ENCODE measurements around the gene UBE4B. TPM values are rescaled to one million over a fixed set of nuclear protein-coding genes. Genes with fewer than 3 reads are reported as not detected.
"Not testable (repeated sequence)": the region's sequence is repeated elsewhere in the genome, so short reads cannot be mapped to it uniquely, and the experiment has no call there.

The UBE4B gene
- 41.2 TPM for polyA plus RNA-seq (2013, experiment 1 of 2)
- polyA plus RNA-seq (2013, experiment 2 of 2) = 39.5 TPM

DNA sequence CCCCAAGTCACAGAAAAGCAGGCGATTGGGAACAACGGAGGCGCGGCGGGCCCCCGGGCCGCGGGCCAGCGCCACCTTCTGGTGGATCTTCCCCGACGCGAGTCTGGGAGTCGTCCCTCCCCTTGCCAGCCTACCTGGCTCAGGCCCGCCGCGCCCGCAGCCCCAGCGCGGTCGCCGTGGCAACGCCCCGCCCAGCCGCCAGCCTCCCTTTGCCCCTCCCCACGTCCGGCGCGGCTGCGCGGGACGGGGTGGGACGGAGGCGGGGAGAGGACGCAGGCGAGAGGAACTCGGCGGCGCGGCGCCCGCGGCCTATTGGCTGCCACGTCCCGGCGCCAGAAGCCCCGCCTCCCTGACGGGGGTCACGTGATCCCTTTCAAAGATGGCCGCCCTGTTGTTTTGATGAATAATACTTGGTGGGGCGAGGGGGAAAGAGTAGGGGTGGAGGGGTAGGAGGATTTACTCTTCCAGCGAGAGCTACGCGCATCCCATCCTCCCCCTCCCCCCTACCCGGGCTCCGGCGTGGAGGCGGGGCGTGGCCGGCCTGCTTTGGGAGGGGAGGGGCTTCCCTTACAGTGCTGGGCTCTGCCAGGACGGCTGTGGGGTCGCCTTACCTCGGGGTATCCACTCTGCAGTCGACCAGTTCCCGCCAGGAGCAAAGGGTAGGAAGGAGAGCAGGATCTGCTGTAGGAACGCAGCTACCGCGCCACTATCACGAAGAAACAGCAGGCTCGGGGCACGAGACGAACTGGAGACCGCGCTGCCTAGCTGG, at the start of gene UBE4B:
Gene UBE4B, plus strand, starts transcription at position 369 of the 769 bp plus-strand sequence. CDS start 713 bp downstream, outside the sequence.
- no peaks in the 10 kb centered on the region for H3K9me3 ChIP-seq (ENCODE audit: control insufficient read depth, low read length)
- H3K27ac ChIP-seq (ENCODE audit: low read depth, low read length, severe bottlenecking) = peak within 1 kb of the TSS; percentile 96
- peak within 1 kb of the TSS; percentile 86 for H3K4me3 ChIP-seq (ENCODE audit: extremely low read depth, insufficient read depth, low read length, poor library complexity, severe bottlenecking)
- H3K4me1 ChIP-seq (ENCODE audit: control insufficient read depth, insufficient read depth, low read length, poor library complexity, severe bottlenecking) = peaks cover 10% of the 10 kb centered on the region
- WGBS, 2 experiments (ENCODE audit: insufficient coverage in 2 of 2) = 0 to 1% methylated on average over 55 to 58 of the region's 73 CpGs
- peaks cover 15% of the 10 kb centered on the region for H3K36me3 ChIP-seq (ENCODE audit: control insufficient read depth, insufficient read depth, low read length)

DNA sequence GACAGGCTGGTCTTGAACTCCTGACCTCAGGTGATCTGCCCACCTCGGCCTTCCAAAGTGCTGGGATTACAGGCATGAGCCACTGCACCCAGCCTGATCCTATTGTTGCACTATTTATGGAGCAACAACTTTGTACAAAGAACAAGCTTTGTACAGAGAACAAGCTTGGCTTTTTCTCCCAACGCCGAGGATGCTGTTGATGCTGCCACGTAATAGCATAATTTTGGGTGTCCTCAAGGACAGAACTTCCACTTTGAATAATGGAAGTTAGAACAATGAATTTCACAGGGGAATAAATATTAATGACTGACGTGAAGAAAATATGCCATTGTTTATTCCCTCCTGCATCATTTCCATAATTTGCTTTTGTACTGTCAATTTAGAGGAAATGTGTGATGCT, 48.5 kb upstream of the UBE4B start:
- peaks cover 29% of the 10 kb centered on the region for H3K36me3 ChIP-seq (ENCODE audit: control insufficient read depth, insufficient read depth, low read length)
- no peak overlapping the region for H3K27ac ChIP-seq (ENCODE audit: low read depth, low read length, severe bottlenecking)
- no peaks in the 10 kb centered on the region for H3K4me1 ChIP-seq (ENCODE audit: control insufficient read depth, insufficient read depth, low read length, poor library complexity, severe bottlenecking)
- H3K4me3 ChIP-seq (ENCODE audit: extremely low read depth, insufficient read depth, low read length, poor library complexity, severe bottlenecking) = no peak overlapping the region
- 93 to 100% methylated on average over 3 to 4 of the region's 5 CpGs for WGBS, 2 experiments (ENCODE audit: insufficient coverage in 2 of 2)
- no peaks in the 10 kb centered on the region for H3K9me3 ChIP-seq (ENCODE audit: control insufficient read depth, low read length)

DNA sequence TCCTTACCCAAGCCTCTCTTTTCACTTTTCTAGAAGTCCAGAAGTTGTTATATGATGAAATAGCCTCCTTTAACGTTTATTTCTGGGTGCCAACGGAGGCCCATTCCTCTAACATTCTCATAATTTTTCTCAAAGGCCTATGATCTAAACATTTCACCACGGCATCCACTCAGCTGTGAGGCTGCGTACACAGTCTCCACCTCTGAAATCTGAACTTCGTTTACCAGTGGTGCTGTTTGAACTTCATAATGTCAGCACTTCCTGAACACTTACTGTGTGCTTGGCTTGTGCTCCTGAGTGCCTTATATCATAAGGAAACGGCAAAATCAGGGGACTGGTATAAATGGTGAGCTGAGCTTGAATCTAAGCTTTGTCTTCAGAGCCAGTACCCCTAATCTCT, 47.8 kb upstream of the UBE4B start:
- H3K4me3 ChIP-seq (ENCODE audit: extremely low read depth, insufficient read depth, low read length, poor library complexity, severe bottlenecking) = no peak overlapping the region
- 64 to 69% methylated on average over 4 to 5 of the region's 6 CpGs for WGBS, 2 experiments (ENCODE audit: insufficient coverage in 2 of 2)

DNA sequence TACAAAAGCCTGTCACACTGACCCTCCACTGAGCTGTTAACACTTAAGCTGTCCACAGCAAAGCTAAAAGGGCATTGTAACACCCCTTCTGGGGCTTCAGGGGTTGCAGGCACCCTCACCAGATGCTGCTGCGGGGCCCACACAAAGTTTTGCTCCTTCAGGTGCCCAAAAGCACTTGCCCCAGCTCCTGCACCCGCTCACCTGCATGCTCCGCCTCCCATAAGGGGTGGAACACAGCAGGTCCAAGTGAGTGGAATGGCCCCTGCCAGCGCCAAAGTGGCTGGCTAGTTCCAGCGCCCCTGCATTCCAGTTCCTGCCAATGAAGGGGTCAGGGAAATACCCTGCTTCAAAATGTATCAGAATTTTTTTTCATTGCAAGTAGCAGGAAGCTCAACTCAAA, 43.0 kb upstream of the UBE4B start:
- 78 to 94% methylated on average over 5 of the region's 5 CpGs for WGBS, 2 experiments (ENCODE audit: insufficient coverage in 2 of 2)
- Histone ChIP-seq H3K36me3 (ENCODE audit: control insufficient read depth, insufficient read depth, low read length) (no peaks in the 10 kb centered on the region), H3K4me1 (ENCODE audit: control insufficient read depth, insufficient read depth, low read length, poor library complexity, severe bottlenecking) (no peaks in the 10 kb centered on the region), H3K27ac (ENCODE audit: low read depth, low read length, severe bottlenecking) (no peak overlapping the region), H3K4me3 (ENCODE audit: extremely low read depth, insufficient read depth, low read length, poor library complexity, severe bottlenecking) (no peak overlapping the region), H3K9me3 (ENCODE audit: control insufficient read depth, low read length) (no peaks in the 10 kb centered on the region)

More for the DNA sequence above, 47.8 kb upstream of the UBE4B start:
- Histone ChIP-seq H3K4me1 (ENCODE audit: control insufficient read depth, insufficient read depth, low read length, poor library complexity, severe bottlenecking) (no peaks in the 10 kb centered on the region), H3K9me3 (ENCODE audit: control insufficient read depth, low read length) (no peaks in the 10 kb centered on the region), H3K27ac (ENCODE audit: low read depth, low read length, severe bottlenecking) (no peak overlapping the region), H3K36me3 (ENCODE audit: control insufficient read depth, insufficient read depth, low read length) (peaks cover 26% of the 10 kb centered on the region)

DNA sequence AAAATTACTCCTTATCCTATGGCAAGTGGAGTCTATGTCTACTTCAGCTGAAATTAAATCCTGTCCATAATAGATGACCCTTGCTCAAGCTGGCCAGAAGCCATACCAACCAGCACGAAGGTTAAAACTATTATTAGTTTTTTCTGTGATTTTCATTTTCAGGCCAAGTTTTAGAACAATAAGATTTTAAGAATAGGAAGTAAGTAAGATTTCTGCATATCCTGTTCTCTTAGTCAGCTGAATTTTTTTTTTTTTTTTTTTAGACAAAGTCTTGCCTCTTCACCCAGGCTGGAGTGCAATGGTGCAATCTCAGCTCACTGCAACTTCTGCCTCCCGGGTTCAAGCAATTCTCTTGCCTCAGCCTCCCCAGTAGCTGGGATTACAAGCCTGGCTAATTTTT, 41.8 kb upstream of the UBE4B start:
- no peaks in the 10 kb centered on the region for H3K9me3 ChIP-seq (ENCODE audit: control insufficient read depth, low read length)
- no peaks in the 10 kb centered on the region for H3K4me1 ChIP-seq (ENCODE audit: control insufficient read depth, insufficient read depth, low read length, poor library complexity, severe bottlenecking)
- H3K4me3 ChIP-seq (ENCODE audit: extremely low read depth, insufficient read depth, low read length, poor library complexity, severe bottlenecking) = no peak overlapping the region
- no peaks in the 10 kb centered on the region for H3K36me3 ChIP-seq (ENCODE audit: control insufficient read depth, insufficient read depth, low read length)
- no peak overlapping the region for H3K27ac ChIP-seq (ENCODE audit: low read depth, low read length, severe bottlenecking)
- 100% methylated on average over 1 of the region's 2 CpGs; no CpG with 5 or more reads in 1 of the 2 experiments for WGBS, 2 experiments (ENCODE audit: insufficient coverage in 2 of 2)

DNA sequence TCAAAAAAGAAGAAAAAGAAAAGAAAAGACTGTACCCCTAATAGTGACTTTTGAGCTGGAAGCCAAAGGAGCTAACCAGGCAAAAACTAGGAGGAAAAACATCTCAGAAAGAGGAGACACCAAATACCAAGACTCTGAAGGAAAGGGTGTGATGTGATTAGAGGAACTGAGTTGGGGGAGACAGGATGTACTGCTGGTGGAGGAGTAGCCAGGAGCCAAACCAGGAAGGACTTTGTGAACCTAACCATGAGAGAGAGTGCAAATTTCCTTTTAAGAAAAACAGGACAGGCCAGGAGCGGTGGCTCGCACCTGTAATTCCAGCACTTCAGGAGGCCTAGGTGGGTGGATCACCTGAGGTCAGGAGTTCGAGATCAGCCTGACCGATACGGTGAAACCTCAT, 39.8 kb upstream of the UBE4B start:
- Histone ChIP-seq H3K4me3 (ENCODE audit: extremely low read depth, insufficient read depth, low read length, poor library complexity, severe bottlenecking) (no peak overlapping the region), H3K9me3 (ENCODE audit: control insufficient read depth, low read length) (no peaks in the 10 kb centered on the region), H3K4me1 (ENCODE audit: control insufficient read depth, insufficient read depth, low read length, poor library complexity, severe bottlenecking) (no peaks in the 10 kb centered on the region), H3K27ac (ENCODE audit: low read depth, low read length, severe bottlenecking) (no peak overlapping the region), H3K36me3 (ENCODE audit: control insufficient read depth, insufficient read depth, low read length) (no peaks in the 10 kb centered on the region)
- 92 to 93% methylated on average over 2 to 5 of the region's 5 CpGs for WGBS, 2 experiments (ENCODE audit: insufficient coverage in 2 of 2)

DNA sequence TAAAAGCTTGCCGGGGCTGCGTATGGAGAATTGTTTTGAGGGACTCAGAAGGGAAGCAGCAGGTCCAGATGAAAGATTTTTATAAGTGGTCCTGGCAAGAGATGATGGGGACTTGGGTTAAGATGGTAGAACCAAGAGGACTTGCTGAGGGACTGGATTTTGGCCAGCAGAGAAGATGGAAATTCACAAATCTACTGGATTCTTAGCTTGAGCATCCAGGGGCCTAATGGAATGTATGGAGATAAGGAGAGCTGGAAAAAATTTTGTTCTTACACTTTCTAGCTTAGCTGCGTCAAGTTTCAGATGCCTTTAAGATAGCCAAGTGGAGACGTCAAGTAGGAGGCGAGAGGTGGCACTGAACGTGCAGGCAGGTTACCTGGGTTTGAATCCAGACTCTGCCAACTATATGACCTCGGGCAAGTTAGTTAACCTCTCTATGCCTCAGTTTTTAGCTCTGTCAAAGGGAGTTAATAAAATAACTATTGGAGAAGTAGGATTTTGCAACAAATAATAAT, 39.1 kb upstream of the UBE4B start:
- no peak overlapping the region for H3K27ac ChIP-seq (ENCODE audit: low read depth, low read length, severe bottlenecking)
- no peaks in the 10 kb centered on the region for H3K4me1 ChIP-seq (ENCODE audit: control insufficient read depth, insufficient read depth, low read length, poor library complexity, severe bottlenecking)
- no peaks in the 10 kb centered on the region for H3K9me3 ChIP-seq (ENCODE audit: control insufficient read depth, low read length)
- 91 to 95% methylated on average over 6 of the region's 7 CpGs for WGBS, 2 experiments (ENCODE audit: insufficient coverage in 2 of 2)
- no peaks in the 10 kb centered on the region for H3K36me3 ChIP-seq (ENCODE audit: control insufficient read depth, insufficient read depth, low read length)
- H3K4me3 ChIP-seq (ENCODE audit: extremely low read depth, insufficient read depth, low read length, poor library complexity, severe bottlenecking) = no peak overlapping the region

DNA sequence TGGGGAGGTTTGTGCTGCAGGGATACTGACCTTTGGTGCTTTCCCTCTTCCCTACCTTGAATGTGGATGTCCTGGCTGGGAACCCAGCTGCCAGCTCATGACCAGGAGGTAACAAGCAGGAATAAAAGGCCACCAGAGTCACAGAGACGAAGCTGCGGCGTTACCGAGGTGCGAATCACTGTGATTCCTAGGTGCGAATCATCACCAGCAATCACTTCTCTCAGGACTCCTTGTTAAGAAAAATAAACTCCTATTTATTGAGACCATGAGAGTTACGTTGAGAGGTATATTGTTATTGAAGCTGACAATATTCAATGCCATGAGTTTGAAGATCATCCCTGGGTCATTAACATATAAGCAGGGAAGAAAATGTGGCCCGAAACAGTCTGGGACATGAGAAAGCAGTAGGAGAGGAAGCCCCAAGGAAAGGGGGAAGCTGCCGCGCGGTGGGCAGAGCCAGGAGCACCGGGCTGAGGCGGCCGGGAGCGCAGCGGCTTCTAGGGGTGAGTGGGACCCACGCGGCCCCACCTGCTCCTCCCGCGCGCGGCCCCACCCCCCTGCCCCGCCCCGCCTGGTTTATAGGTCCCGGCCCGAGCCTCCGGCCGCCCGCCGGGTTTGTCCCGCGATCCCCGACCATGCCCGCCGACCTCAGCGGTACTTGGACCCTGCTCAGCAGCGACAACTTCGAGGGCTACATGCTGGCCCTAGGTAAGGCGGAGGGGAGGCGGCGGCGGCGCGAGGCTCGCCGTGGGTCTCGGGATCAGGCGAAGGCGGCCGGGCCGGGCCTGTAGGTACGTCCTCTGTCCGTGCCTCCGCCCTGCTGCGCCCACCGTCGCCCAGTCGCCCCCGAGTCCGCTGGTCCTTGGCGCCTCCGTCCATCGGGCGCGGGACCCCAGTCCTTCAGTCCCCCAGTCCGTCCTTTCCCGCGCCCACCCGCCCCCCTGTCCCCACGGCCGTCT, 35.9 kb upstream of the UBE4B start, which contains the start of gene RBP7:
Gene RBP7, plus strand, starts transcription at position 605 of the 959 bp plus-strand sequence. Its CDS starts 31 bp downstream, at position 636.
- WGBS, 2 experiments (ENCODE audit: insufficient coverage in 2 of 2) = 2 to 5% methylated on average over 44 to 47 of the region's 71 CpGs
- no peaks in the 10 kb centered on the region for H3K9me3 ChIP-seq (ENCODE audit: control insufficient read depth, low read length)
- H3K27ac ChIP-seq (ENCODE audit: low read depth, low read length, severe bottlenecking) = no peak within 1 kb of the TSS
- peak within 1 kb of the TSS; percentile 33 for H3K4me3 ChIP-seq (ENCODE audit: extremely low read depth, insufficient read depth, low read length, poor library complexity, severe bottlenecking)
- no peaks in the 10 kb centered on the region for H3K4me1 ChIP-seq (ENCODE audit: control insufficient read depth, insufficient read depth, low read length, poor library complexity, severe bottlenecking)
- no peaks in the 10 kb centered on the region for H3K36me3 ChIP-seq (ENCODE audit: control insufficient read depth, insufficient read depth, low read length)

DNA sequence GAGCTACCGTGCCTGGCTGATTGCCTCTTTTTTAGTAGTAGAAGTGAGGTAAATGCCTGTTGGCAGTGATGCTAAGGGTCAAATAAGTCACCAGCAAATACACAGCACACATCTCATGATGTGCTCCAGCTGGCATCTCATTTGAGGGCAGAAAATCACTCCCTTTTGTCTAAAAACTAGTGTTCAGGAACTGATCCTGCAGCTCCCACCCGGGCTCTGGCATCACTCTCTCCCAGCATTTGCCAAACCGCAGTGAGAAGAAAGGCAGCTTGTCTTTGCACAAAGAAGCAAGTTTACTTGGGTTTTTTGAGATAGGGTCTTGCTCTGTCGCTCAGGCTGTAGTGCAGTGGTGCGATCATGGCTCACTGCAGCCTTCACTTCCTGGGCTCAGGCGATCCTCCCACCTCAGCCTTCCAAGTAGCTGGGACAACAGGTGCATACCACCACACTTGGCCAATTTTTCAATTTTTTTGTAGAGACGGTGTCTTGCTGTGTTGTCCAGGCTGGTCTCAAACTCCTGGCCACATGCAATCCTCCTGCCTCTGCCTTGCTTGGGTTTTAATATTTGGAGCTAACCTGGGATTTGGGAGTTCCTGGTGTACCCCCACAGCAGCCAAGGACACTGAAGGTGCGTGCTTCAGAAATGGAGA, 31.6 kb upstream of the UBE4B start:
- Histone ChIP-seq H3K4me3 (ENCODE audit: extremely low read depth, insufficient read depth, low read length, poor library complexity, severe bottlenecking) (no peak overlapping the region), H3K36me3 (ENCODE audit: control insufficient read depth, insufficient read depth, low read length) (no peaks in the 10 kb centered on the region), H3K27ac (ENCODE audit: low read depth, low read length, severe bottlenecking) (no peak overlapping the region), H3K4me1 (ENCODE audit: control insufficient read depth, insufficient read depth, low read length, poor library complexity, severe bottlenecking) (no peaks in the 10 kb centered on the region), H3K9me3 (ENCODE audit: control insufficient read depth, low read length) (no peaks in the 10 kb centered on the region)
- WGBS, 2 experiments (ENCODE audit: insufficient coverage in 2 of 2) = 85 to 96% methylated on average over 4 to 7 of the region's 8 CpGs

DNA sequence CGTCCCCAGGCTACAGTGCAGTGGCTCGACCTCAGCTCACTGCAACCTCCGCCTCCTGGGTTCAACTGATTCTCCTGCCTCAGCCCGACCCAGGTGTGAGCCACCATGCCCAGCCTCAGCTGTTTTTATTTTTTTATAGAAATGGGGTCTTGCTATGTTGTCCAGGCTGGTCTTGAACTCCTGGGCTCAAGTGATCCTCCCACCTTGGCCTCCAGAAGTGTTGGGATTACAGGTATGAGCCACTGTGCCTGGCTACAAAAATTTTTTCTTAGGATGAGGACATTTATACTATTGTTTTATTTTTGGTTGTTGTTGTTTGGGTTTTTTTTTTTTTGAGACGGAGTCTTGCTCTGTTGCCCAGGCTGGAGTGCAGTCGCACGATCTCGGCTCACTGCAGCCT, 27.5 kb upstream of the UBE4B start:
- H3K4me3 ChIP-seq (ENCODE audit: extremely low read depth, insufficient read depth, low read length, poor library complexity, severe bottlenecking); H3K9me3 ChIP-seq (ENCODE audit: control insufficient read depth, low read length); H3K4me1 ChIP-seq (ENCODE audit: control insufficient read depth, insufficient read depth, low read length, poor library complexity, severe bottlenecking); H3K27ac ChIP-seq (ENCODE audit: low read depth, low read length, severe bottlenecking); H3K36me3 ChIP-seq (ENCODE audit: control insufficient read depth, insufficient read depth, low read length): not testable (repeated sequence)
- WGBS, 2 experiments (ENCODE audit: insufficient coverage in 2 of 2) = 89 to 97% methylated on average over 5 to 6 of the region's 8 CpGs

Measured in mesodermal cell (in vitro differentiated cells).